Neural cell (in vitro differentiated cells): Measurements from ENCODE around the gene PTCD2. TPM values are rescaled to one million over a fixed set of nuclear protein-coding genes. Genes with fewer than 3 reads are reported as not detected.

Experiments used
- H2AFZ ChIP-seq: fragments of 200-600, 300-800 bp; sonication (generic), shearing (Covaris generic); 2 replicates; pipeline ENCODE4 v1.6.0; 2014; ENCODE audit warnings: low read depth, mild to moderate bottlenecking, antibody characterized with exemption, low read length, moderate library complexity
- H3F3A ChIP-seq: fragments of 200-600 bp; shearing (Covaris generic); 2 replicates; pipeline ENCODE4 v1.6.1; 2016; ENCODE audit warnings: mild to moderate bottlenecking, moderate library complexity, mixed read lengths, antibody characterized with exemption, low read length; ENCODE audit not compliant: insufficient read depth, poor library complexity, severe bottlenecking
- H3K27ac ChIP-seq: fragments of 200-600, 300-800 bp; sonication (generic), shearing (Covaris generic); 2 replicates; pipeline ENCODE4 v1.5.1; 2014; ENCODE audit warnings: mild to moderate bottlenecking, low read length, moderate library complexity
- H3K27me3 ChIP-seq: fragments of 300-800, 200-600 bp; sonication (generic), shearing (Covaris generic); 2 replicates; pipeline ENCODE4 v1.6.0; 2014; ENCODE audit warnings: mild to moderate bottlenecking, low read depth, low read length, moderate library complexity; ENCODE audit not compliant: insufficient read depth
- H3K36me3 ChIP-seq: fragments of 300-800, 200-600 bp; sonication (generic), shearing (Covaris generic); 2 replicates; pipeline ENCODE4 v1.5.1; 2014; ENCODE audit warnings: mild to moderate bottlenecking, antibody characterized with exemption, low read length, moderate library complexity; ENCODE audit not compliant: insufficient read depth
- H3K4me2 ChIP-seq: fragments of 300-800, 200-600 bp; sonication (generic), shearing (Covaris generic); 2 replicates; pipeline ENCODE4 v1.6.0; 2014; ENCODE audit warnings: mild to moderate bottlenecking, low read length
- H3K4me3 ChIP-seq: fragments of 300-800, 200-600 bp; sonication (generic), shearing (Covaris generic); 2 replicates; pipeline ENCODE4 v1.5.1; 2014; ENCODE audit warnings: mild to moderate bottlenecking, low read length, moderate library complexity
- H3K79me2 ChIP-seq: fragments of 200-600 bp; shearing (Covaris generic); replicated peaks from 2 replicates; pipeline ENCODE4 v1.6.0; 2014; ENCODE audit warnings: mild to moderate bottlenecking, low read length, moderate library complexity; ENCODE audit not compliant: insufficient read depth
- H3K9ac ChIP-seq: fragments of 300-800, 200-600 bp; sonication (generic), shearing (Covaris generic); 2 replicates; pipeline ENCODE4 v1.6.1; 2016; ENCODE audit warnings: mild to moderate bottlenecking, low read length, mixed read lengths
- H3K9me2 ChIP-seq: fragments of 200-600 bp; shearing (Covaris generic); 2 replicates; pipeline ENCODE4 v1.6.1; 2016; ENCODE audit warnings: mild to moderate bottlenecking, low read length, mixed read lengths; ENCODE audit not compliant: insufficient read depth
- H3K9me3 ChIP-seq: fragments of 200-600, 300-800 bp; sonication (generic), shearing (Covaris generic); 2 replicates; pipeline ENCODE4 v1.6.1; 2016; ENCODE audit warnings: mild to moderate bottlenecking, mixed run types, low read length, moderate library complexity, mixed read lengths
- H4K20me1 ChIP-seq: fragments of 200-600 bp; shearing (Covaris generic); 2 replicates; pipeline ENCODE4 v1.6.1; 2016; ENCODE audit warnings: mild to moderate bottlenecking, mixed run types; ENCODE audit not compliant: insufficient read depth
- EP300 ChIP-seq: fragments of 450-650 bp; conservative IDR thresholded peaks from 2 replicates; pipeline ENCODE4 v1.6.1; 2014; ENCODE audit warnings: antibody characterized with exemption, mild to moderate bottlenecking, moderate library complexity; ENCODE audit not compliant: poor library complexity, severe bottlenecking
- EZH2 ChIP-seq: fragments of 200-600, 300-800 bp; shearing (Covaris generic), sonication (generic); IDR thresholded peaks from 2 replicates; pipeline ENCODE4 v1.6.1; 2014; ENCODE audit warnings: antibody characterized with exemption, low read length, borderline replicate concordance, mild to moderate bottlenecking; ENCODE audit not compliant: insufficient read depth, poor library complexity, severe bottlenecking
- MXI1 ChIP-seq: fragments of 450-650 bp; conservative IDR thresholded peaks from 2 replicates; pipeline ENCODE4 v1.6.1; 2014; ENCODE audit warnings: antibody characterized with exemption, mild to moderate bottlenecking; ENCODE audit not compliant: poor library complexity, severe bottlenecking
- POLR2AphosphoS5 ChIP-seq: IDR thresholded peaks from 2 replicates; pipeline ENCODE4 v1.6.1; 2012
- RAD21 ChIP-seq: fragments of 450-650 bp; conservative IDR thresholded peaks from 2 replicates; pipeline ENCODE4 v1.6.1; 2014; ENCODE audit warnings: antibody characterized with exemption, mild to moderate bottlenecking, moderate library complexity
- SMC3 ChIP-seq: fragments of 450-650 bp; conservative IDR thresholded peaks from 2 replicates; pipeline ENCODE4 v1.6.1; 2014; ENCODE audit warnings: antibody characterized with exemption, mild to moderate bottlenecking, moderate library complexity; ENCODE audit not compliant: poor library complexity
- TAF1 ChIP-seq: IDR thresholded peaks from 2 replicates; pipeline ENCODE4 v1.6.1; 2012; ENCODE audit warnings: low read depth
- polyA plus RNA-seq: library from polyadenylated mRNA; depleted of rRNA; stranded (reverse); fragments of >200 nt; gene quantifications from 2 replicates; pipeline ENCODE4 v1.2.3, GENCODE V29; 2014
- TF ChIP-seq, protein P1 (sequence below): IDR thresholded peaks from 2 replicates; pipeline ENCODE4 v1.6.1; 2012; ENCODE audit warnings: borderline replicate concordance
- TF ChIP-seq, protein P2 (sequence below): fragments of 450-650 bp; IDR thresholded peaks from 2 replicates; pipeline ENCODE4 v1.5.1; 2014; ENCODE audit warnings: antibody characterized with exemption, mild to moderate bottlenecking, moderate library complexity; ENCODE audit not compliant: poor library complexity, severe bottlenecking

PTCD2 gene
- polyA plus RNA-seq, 1 donor from 2014 or later, result 4.4 TPM

DNA sequence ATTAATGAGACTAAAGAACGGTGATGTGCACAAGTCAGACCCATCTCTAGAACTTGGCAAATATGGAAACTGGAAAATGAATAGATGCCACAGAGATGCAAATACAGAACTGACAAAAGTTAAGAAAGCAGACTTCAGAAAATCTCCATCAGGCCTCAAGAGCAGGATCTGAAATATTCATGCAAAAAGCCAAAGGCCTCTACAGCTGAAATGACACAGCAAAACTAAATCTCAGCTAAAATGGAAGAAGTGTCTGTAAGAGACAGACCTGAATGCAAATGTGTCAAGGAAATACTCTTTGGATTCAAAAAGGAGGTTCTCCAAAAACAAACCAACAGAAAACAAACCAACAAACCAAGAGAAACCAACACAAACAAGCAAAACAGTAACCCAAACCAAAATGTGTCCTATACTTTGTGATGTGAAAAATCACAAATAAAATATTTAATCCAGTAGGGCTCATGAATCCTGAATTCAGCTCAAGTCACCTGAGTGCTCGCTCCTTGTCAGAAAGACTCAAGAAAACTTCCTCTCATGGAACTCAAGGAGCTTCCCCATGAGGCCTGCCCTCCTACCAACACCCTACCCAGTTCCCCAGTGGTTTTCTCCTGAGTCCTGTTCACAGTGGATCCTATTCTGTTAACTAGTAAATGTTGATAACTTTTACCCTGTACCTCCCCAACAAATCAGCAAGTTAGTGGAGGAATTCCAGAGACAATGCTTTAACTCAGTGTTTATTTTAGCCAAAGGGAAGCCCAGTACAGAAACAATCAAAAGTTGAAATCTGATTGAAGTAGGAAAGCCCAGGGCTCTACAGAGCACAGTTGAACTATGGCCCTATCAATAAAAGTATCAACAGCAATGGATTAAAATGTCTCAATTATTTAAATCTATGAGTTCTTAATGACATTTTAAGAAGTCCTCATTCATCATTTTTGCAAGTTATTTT, 14.7 kb upstream of the PTCD2 start:
- H2AFZ ChIP-seq, result no peak overlapping the region
- no peaks in the 10 kb centered on the region for H3K9me3 ChIP-seq
- H3K27me3 ChIP-seq, result no peaks in the 10 kb centered on the region
- no peak overlapping the region for H3K27ac ChIP-seq
- TF ChIP-seq TAF1, result no peak
- TF ChIP-seq SMC3, result no peak
- H3K4me3 ChIP-seq, result no peak overlapping the region
- peaks cover 9% of the 10 kb centered on the region for H3K79me2 ChIP-seq
- no peak overlapping the region for H3K9ac ChIP-seq
- H3K36me3 ChIP-seq, result no peaks in the 10 kb centered on the region
- H3F3A ChIP-seq, result no peaks in the 10 kb centered on the region
- no peaks in the 10 kb centered on the region for H4K20me1 ChIP-seq
- H3K9me2 ChIP-seq, result no peaks in the 10 kb centered on the region
- H3K4me2 ChIP-seq, result no peak overlapping the region

DNA sequence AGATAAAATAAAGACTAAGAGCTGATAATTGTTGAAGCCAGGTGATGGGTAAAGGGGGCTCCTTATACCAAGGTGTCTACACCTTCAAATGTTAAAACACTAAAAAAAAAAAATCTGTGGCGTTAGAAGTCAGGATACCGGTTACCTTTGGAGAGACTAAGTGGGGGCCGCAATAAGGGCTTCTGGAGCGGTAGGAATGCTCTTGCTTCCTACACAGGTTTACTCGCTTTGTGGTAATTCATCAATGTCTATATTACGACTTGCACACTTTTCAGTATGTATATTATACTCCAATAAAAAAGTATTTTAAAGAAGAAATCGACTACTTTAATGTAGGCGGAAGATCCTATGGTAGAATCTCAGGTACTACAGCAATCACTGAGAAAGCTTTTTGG, 12.6 kb upstream of the PTCD2 start:
- H3K9me3 ChIP-seq, result no peaks in the 10 kb centered on the region
- no peaks in the 10 kb centered on the region for H3K27me3 ChIP-seq
- peak overlapping the region; percentile 59 for H2AFZ ChIP-seq
- TF ChIP-seq SMC3, result no peak
- TF ChIP-seq MXI1, result no peak
- TF ChIP-seq, protein P1, sequence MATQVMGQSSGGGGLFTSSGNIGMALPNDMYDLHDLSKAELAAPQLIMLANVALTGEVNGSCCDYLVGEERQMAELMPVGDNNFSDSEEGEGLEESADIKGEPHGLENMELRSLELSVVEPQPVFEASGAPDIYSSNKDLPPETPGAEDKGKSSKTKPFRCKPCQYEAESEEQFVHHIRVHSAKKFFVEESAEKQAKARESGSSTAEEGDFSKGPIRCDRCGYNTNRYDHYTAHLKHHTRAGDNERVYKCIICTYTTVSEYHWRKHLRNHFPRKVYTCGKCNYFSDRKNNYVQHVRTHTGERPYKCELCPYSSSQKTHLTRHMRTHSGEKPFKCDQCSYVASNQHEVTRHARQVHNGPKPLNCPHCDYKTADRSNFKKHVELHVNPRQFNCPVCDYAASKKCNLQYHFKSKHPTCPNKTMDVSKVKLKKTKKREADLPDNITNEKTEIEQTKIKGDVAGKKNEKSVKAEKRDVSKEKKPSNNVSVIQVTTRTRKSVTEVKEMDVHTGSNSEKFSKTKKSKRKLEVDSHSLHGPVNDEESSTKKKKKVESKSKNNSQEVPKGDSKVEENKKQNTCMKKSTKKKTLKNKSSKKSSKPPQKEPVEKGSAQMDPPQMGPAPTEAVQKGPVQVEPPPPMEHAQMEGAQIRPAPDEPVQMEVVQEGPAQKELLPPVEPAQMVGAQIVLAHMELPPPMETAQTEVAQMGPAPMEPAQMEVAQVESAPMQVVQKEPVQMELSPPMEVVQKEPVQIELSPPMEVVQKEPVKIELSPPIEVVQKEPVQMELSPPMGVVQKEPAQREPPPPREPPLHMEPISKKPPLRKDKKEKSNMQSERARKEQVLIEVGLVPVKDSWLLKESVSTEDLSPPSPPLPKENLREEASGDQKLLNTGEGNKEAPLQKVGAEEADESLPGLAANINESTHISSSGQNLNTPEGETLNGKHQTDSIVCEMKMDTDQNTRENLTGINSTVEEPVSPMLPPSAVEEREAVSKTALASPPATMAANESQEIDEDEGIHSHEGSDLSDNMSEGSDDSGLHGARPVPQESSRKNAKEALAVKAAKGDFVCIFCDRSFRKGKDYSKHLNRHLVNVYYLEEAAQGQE, result no peak
- no peak for TF ChIP-seq EZH2
- TF ChIP-seq, protein P2, sequence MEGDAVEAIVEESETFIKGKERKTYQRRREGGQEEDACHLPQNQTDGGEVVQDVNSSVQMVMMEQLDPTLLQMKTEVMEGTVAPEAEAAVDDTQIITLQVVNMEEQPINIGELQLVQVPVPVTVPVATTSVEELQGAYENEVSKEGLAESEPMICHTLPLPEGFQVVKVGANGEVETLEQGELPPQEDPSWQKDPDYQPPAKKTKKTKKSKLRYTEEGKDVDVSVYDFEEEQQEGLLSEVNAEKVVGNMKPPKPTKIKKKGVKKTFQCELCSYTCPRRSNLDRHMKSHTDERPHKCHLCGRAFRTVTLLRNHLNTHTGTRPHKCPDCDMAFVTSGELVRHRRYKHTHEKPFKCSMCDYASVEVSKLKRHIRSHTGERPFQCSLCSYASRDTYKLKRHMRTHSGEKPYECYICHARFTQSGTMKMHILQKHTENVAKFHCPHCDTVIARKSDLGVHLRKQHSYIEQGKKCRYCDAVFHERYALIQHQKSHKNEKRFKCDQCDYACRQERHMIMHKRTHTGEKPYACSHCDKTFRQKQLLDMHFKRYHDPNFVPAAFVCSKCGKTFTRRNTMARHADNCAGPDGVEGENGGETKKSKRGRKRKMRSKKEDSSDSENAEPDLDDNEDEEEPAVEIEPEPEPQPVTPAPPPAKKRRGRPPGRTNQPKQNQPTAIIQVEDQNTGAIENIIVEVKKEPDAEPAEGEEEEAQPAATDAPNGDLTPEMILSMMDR, result no peak
- no peak for TF ChIP-seq TAF1
- TF ChIP-seq EP300, result no peak
- TF ChIP-seq POLR2AphosphoS5, result no peak
- TF ChIP-seq RAD21, result no peak
- H3K4me2 ChIP-seq, result peak overlapping the region; percentile 27
- H3F3A ChIP-seq, result no peaks in the 10 kb centered on the region
- no peaks in the 10 kb centered on the region for H3K9me2 ChIP-seq
- peaks cover 6% of the 10 kb centered on the region for H3K79me2 ChIP-seq
- H3K9ac ChIP-seq, result peak overlapping the region; percentile 74
- H3K27ac ChIP-seq, result peak overlapping the region; percentile 78
- H3K36me3 ChIP-seq, result no peaks in the 10 kb centered on the region
- peak overlapping the region; percentile 74 for H3K4me3 ChIP-seq
- H4K20me1 ChIP-seq, result no peaks in the 10 kb centered on the region
